AG04449 (cell line): ENCODE measurements around the gene DMD.

Experiments
- CTCF ChIA-PET: fragments of 350-600 bp; formaldehyde crosslinking; extraction: SDS; loops from one replicate; lab custom pipeline; 2021; ENCODE audit warnings: antibody characterized with exemption; lab: Yijun Ruan, JAX
- POLR2A ChIA-PET: fragments of 400-600, 350-600 bp; formaldehyde crosslinking; extraction: SDS; loops from one replicate; lab custom pipeline; 2020; ENCODE audit warnings: antibody characterized with exemption, inconsistent platforms; lab: Yijun Ruan, JAX
- DNase-seq: peaks from one replicate; pipeline ENCODE4 v3.0.0-alpha.2; 2010; ENCODE audit warnings: low read depth, low spot score
- H3K4me3 ChIP-seq: 2 replicates; pipeline ENCODE4 v1.5.1; 2011; ENCODE audit warnings: low read depth, mild to moderate bottlenecking, control low read depth, low read length
- CTCF ChIP-seq: IDR thresholded peaks from one replicate; pipeline ENCODE4 v1.5.1; 2011; ENCODE audit warnings: mild to moderate bottlenecking, moderate library complexity, low read length, control low read depth, inconsistent platforms; ENCODE audit not compliant: insufficient read depth; ENCODE audit errors: missing control alignments

The DMD gene

GRCh38 chrX:31293409-31293808, 1917.9 kb downstream of the DMD start:
- ChIA-PET POLR2A (no interaction called here), CTCF (interaction anchor here (1.2 to 1.9 kb wide), 2 partner anchors 11 to 254 kb away, joined by 3 to 4 read pairs; no protein-coding TSS in a partner anchor)
- TF ChIP-seq CTCF, result no peak
- DNase-seq, result no peak
- no peak overlapping the region for H3K4me3 ChIP-seq

DNA sequence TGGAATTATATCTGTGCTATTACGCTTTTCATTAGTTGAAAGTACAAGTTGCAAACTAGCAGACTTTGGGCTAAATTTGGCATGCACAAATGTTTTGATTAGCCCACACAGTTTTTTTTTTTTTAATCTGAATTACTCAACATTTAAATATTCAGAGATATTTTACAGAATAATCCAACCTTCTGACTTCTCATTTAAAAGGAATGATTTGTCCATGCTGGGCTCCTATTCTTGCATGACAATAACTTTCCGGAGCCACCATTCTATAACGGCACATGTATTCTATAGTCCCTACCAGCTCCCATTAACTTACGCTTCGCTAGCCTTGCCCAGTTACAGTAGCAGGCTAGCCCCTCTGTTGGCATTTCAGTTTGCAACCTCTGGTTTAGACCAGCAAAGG, 1920.2 kb downstream of the DMD start:
- no peak for DNase-seq
- POLR2A ChIA-PET, result no interaction called here
- TF ChIP-seq CTCF, result no peak
- CTCF ChIA-PET, result no interaction called here
- no peak overlapping the region for H3K4me3 ChIP-seq

DNA sequence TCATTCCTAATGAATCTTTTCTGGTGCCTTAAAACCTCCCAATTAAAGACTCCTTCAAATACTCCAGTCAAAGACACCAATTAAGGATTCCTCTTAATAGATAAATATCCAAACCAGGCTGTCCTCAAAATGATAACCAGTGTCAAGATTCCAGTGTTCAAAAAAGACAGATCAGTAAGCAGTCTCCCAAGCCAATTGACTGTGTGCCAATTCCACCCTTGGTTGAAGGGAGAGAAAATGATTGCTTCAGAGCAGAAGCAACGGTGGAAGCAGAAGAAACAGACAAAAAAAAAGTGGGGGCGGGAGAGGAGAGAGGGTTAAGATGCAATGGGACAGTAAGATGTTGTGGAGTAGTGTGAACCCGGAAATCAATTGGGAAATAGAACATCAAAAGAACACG, 1923.5 kb downstream of the DMD start:
- POLR2A ChIA-PET, result no interaction called here
- CTCF ChIA-PET, result no interaction called here
- no peak for TF ChIP-seq CTCF
- H3K4me3 ChIP-seq, result no peak overlapping the region
- no peak for DNase-seq

GRCh38 chrX:31280580-31280979, 1930.8 kb downstream of the DMD start:
- DNase-seq, result no peak
- no peak overlapping the region for H3K4me3 ChIP-seq
- ChIA-PET CTCF (interaction anchor here (1.3 to 2.8 kb wide), 2 partner anchors 145 to 377 kb away, joined by 4 to 11 read pairs; no protein-coding TSS in a partner anchor), POLR2A (no interaction called here)
- TF ChIP-seq CTCF, result no peak

- TF ChIP-seq CTCF, result no peak
- CTCF ChIA-PET, result interaction anchor here (0.8 to 2.8 kb wide), 5 partner anchors 12 to 368 kb away, joined by 3 to 11 read pairs (median 3); no protein-coding TSS in a partner anchor
- no peak overlapping the region for H3K4me3 ChIP-seq
- no peak for DNase-seq
- POLR2A ChIA-PET, result no interaction called here
Measured at GRCh38 chrX:31279359-31279758, 1932.0 kb downstream of the DMD start.

GRCh38 chrX:31272472-31272775, 1938.9 kb downstream of the DMD start:
- no peak for TF ChIP-seq CTCF
- ChIA-PET CTCF (no interaction called here), POLR2A (no interaction called here)
- H3K4me3 ChIP-seq, result no peak overlapping the region
- DNase-seq, result no peak
